ENCODE data around the gene PTPRZ1.

The PTPRZ1 gene

GRCh38 chr7:122070062-122070461, 197.1 kb downstream of the PTPRZ1 start:
- TF ChIP-seq CEBPB (IDR thresholded peaks at IDR 0.05) (no peak), NFIC (IDR thresholded peaks at IDR 0.05) (no peak), FOXM1 (IDR thresholded peaks at IDR 0.05; ENCODE audit: borderline replicate concordance, low read depth) (no peak), ZBTB7A (IDR thresholded peaks at IDR 0.05; ENCODE audit: low read depth) (no peak), YY1 (IDR thresholded peaks at IDR 0.05; ENCODE audit: low read depth) (no peak), REST (IDR thresholded peaks at IDR 0.05; ENCODE audit: low read depth) (no peak), RAD21 (IDR thresholded peaks at IDR 0.05; ENCODE audit: low read depth) (no peak), CREB1 (IDR thresholded peaks at IDR 0.05; ENCODE audit: low read depth) (no peak), TCF12 (IDR thresholded peaks at IDR 0.05; ENCODE audit: low read depth) (no peak), TAF1 (IDR thresholded peaks at IDR 0.05; ENCODE audit: low read depth) (no peak), TEAD4 (IDR thresholded peaks at IDR 0.05) (no peak), EGR1 (IDR thresholded peaks at IDR 0.05) (no peak), MAX (IDR thresholded peaks at IDR 0.05) (no peak), EP300 (IDR thresholded peaks at IDR 0.05; ENCODE audit: borderline replicate concordance) (no peak), USF1 (IDR thresholded peaks at IDR 0.05) (no peak)

GRCh38 chr7:122070834-122071233, 197.9 kb downstream of the PTPRZ1 start:
- no peak for TF ChIP-seq ZBTB7A (IDR thresholded peaks at IDR 0.05; ENCODE audit: low read depth)
- TF ChIP-seq FOXM1 (IDR thresholded peaks at IDR 0.05; ENCODE audit: borderline replicate concordance, low read depth), result no peak
- no peak for TF ChIP-seq TCF12 (IDR thresholded peaks at IDR 0.05; ENCODE audit: low read depth)
- TF ChIP-seq EP300 (IDR thresholded peaks at IDR 0.05; ENCODE audit: borderline replicate concordance), result no peak
- no peak for TF ChIP-seq MAX (IDR thresholded peaks at IDR 0.05)
- TF ChIP-seq USF1 (IDR thresholded peaks at IDR 0.05), result no peak
- no peak for TF ChIP-seq TEAD4 (IDR thresholded peaks at IDR 0.05)
- TF ChIP-seq NFIC (IDR thresholded peaks at IDR 0.05), result no peak
- TF ChIP-seq CEBPB (IDR thresholded peaks at IDR 0.05), result no peak
- TF ChIP-seq REST (IDR thresholded peaks at IDR 0.05; ENCODE audit: low read depth), result no peak
- no peak for TF ChIP-seq RAD21 (IDR thresholded peaks at IDR 0.05; ENCODE audit: low read depth)
- no peak for TF ChIP-seq YY1 (IDR thresholded peaks at IDR 0.05; ENCODE audit: low read depth)

- no peak for TF ChIP-seq TCF12 (IDR thresholded peaks at IDR 0.05; ENCODE audit: low read depth)
- TF ChIP-seq EGR1 (IDR thresholded peaks at IDR 0.05), result no peak
- TF ChIP-seq CEBPB (IDR thresholded peaks at IDR 0.05), result no peak
- TF ChIP-seq RAD21 (IDR thresholded peaks at IDR 0.05; ENCODE audit: low read depth), result no peak
- no peak for TF ChIP-seq TEAD4 (IDR thresholded peaks at IDR 0.05)
- TF ChIP-seq CREB1 (IDR thresholded peaks at IDR 0.05; ENCODE audit: low read depth), result no peak
- TF ChIP-seq NFIC (IDR thresholded peaks at IDR 0.05), result no peak
- no peak for TF ChIP-seq FOXM1 (IDR thresholded peaks at IDR 0.05; ENCODE audit: borderline replicate concordance, low read depth)
- TF ChIP-seq USF1 (IDR thresholded peaks at IDR 0.05), result no peak
- no peak for TF ChIP-seq MAX (IDR thresholded peaks at IDR 0.05)
- no peak for TF ChIP-seq EP300 (IDR thresholded peaks at IDR 0.05; ENCODE audit: borderline replicate concordance)
- TF ChIP-seq YY1 (IDR thresholded peaks at IDR 0.05; ENCODE audit: low read depth), result no peak
- TF ChIP-seq TAF1 (IDR thresholded peaks at IDR 0.05; ENCODE audit: low read depth), result no peak
- TF ChIP-seq REST (IDR thresholded peaks at IDR 0.05; ENCODE audit: low read depth), result no peak
- no peak for TF ChIP-seq ZBTB7A (IDR thresholded peaks at IDR 0.05; ENCODE audit: low read depth)
These were observed 199.3 kb downstream of the PTPRZ1 start for GRCh38 chr7:122072272-122072671.
